HCT116 (cell line): ENCODE measurements around the gene RPLP1. TPM values are rescaled to one million over a fixed set of nuclear protein-coding genes. Genes with fewer than 3 reads are reported as not detected.

Experiments
- ATAC-seq: fragments of 200-7000 bp; cut with Tn5 transposase; 2 replicates; pipeline ENCODE4 v1.9.1; 2020; ENCODE audit warnings: mild to moderate bottlenecking, moderate library complexity
- BruUV-seq: library from RNA; stranded (reverse); fragments of 400-500 nt; replicated peaks from 2 replicates; lab custom pipeline; 2021; lab: Mats Ljungman, UMichigan
- CTCF ChIA-PET: fragments of 300-600 bp; sonication (Branson Sonifier 250); formaldehyde crosslinking; loops from one replicate; lab custom pipeline; 2021; ENCODE audit warnings: antibody characterized with exemption; lab: Charles Lee
- POLR2A ChIA-PET: fragments of 300-600, 350-600 bp; sonication (Branson Sonifier 250); formaldehyde crosslinking; loops from one replicate; lab custom pipeline; 2021; ENCODE audit warnings: antibody characterized with exemption; lab: Charles Lee
- RAD21 ChIA-PET, 2 experiments: fragments of 300-600 bp; sonication (Branson Sonifier 250); formaldehyde crosslinking; loops; one replicate each; lab custom pipeline; 2023; ENCODE audit warnings: low total read pairs in 2 of 2; ENCODE audit not compliant: uncharacterized antibody in 2 of 2, unreplicated experiment in 2 of 2, low non-redundant PET in 1 of 2; lab: Charles Lee
- DNase-seq: peaks from one replicate; pipeline ENCODE4 v3.0.0-alpha.2; 2010; ENCODE audit warnings: low read depth, low spot score
- H2AFZ ChIP-seq: fragments of 200-600 bp; shearing (Covaris generic), sonication (generic); 2 replicates; pipeline ENCODE4 v1.6.1; 2017; ENCODE audit warnings: low read depth, mixed run types, mixed read lengths, antibody characterized with exemption, low read length; ENCODE audit not compliant: poor library complexity, severe bottlenecking
- H3K27ac ChIP-seq: 2 replicates; pipeline ENCODE4 v1.5.1; 2012; ENCODE audit warnings: low read depth, low read length
- H3K27me3 ChIP-seq: fragments of 200-600 bp; sonication (generic); 2 replicates; pipeline ENCODE4 v1.6.1; 2016; ENCODE audit warnings: mixed run types, low read length, mixed read lengths; ENCODE audit not compliant: insufficient read depth
- H3K36me3 ChIP-seq, 2 experiments: fragments of 200-500 bp in 1 of 2; fragments of 200-600 bp in 1 of 2; sonication (Bioruptor generic) in 1 of 2; sonication (generic) in 1 of 2; 2 replicates each; pipeline versions ENCODE4 v1.5.1 to v1.6.1; 2014 to 2016; ENCODE audit warnings: low read length in 2 of 2, inconsistent platforms in 1 of 2, mixed read lengths in 1 of 2, mixed run types in 1 of 2; ENCODE audit not compliant: insufficient read depth in 2 of 2, control insufficient read depth in 1 of 2
- H3K4me1 ChIP-seq, 2 experiments: fragments of 200-600 bp in 1 of 2; sonication (generic) in 1 of 2; 2 replicates each; pipeline versions ENCODE4 v1.5.1 to v1.6.1; 2012 to 2017; ENCODE audit warnings: low read length in 2 of 2, inconsistent platforms in 1 of 2, mild to moderate bottlenecking in 1 of 2, mixed read lengths in 1 of 2, mixed run types in 1 of 2, moderate library complexity in 1 of 2; ENCODE audit not compliant: insufficient read depth in 2 of 2, control insufficient read depth in 1 of 2
- H3K4me2 ChIP-seq: fragments of 200-600 bp; sonication (generic); 2 replicates; pipeline ENCODE4 v1.6.1; 2017; ENCODE audit warnings: mixed run types, low read length, mixed read lengths
- H3K4me3 ChIP-seq, 2 experiments: fragments of 200-600 bp in 1 of 2; sonication (generic) in 1 of 2; replicated peaks in 1 of 2; 2 replicates each; pipeline ENCODE4 v1.5.1; 2011 to 2016; ENCODE audit warnings: low read length in 2 of 2, control low read depth in 1 of 2, low read depth in 1 of 2, mild to moderate bottlenecking in 1 of 2, mixed read lengths in 1 of 2, mixed run types in 1 of 2
- H3K79me2 ChIP-seq: fragments of 200-600 bp; sonication (generic); 2 replicates; pipeline ENCODE4 v1.6.1; 2017; ENCODE audit warnings: mild to moderate bottlenecking, mixed run types, low read length, moderate library complexity, mixed read lengths; ENCODE audit not compliant: insufficient read depth
- H3K9ac ChIP-seq: fragments of 200-600 bp; sonication (generic); 2 replicates; pipeline ENCODE4 v1.6.1; 2016; ENCODE audit warnings: low read length, mixed read lengths
- H3K9me2 ChIP-seq: fragments of 200-600 bp; sonication (generic), shearing (Covaris generic); 2 replicates; pipeline ENCODE4 v1.6.1; 2017; ENCODE audit warnings: mixed run types, mild to moderate bottlenecking, moderate library complexity; ENCODE audit not compliant: insufficient read depth
- H3K9me3 ChIP-seq, 2 experiments: fragments of 200-500 bp in 1 of 2; fragments of 200-600 bp in 1 of 2; sonication (Bioruptor generic) in 1 of 2; sonication (generic) in 1 of 2; 2 replicates each; pipeline ENCODE4 v1.6.1; 2014 to 2017; ENCODE audit warnings: low read length in 2 of 2, mixed read lengths in 2 of 2, inconsistent platforms in 1 of 2, low read depth in 1 of 2, mild to moderate bottlenecking in 1 of 2, mixed run types in 1 of 2, moderate library complexity in 1 of 2; ENCODE audit not compliant: control insufficient read depth in 1 of 2, insufficient read depth in 1 of 2
- H4K20me1 ChIP-seq: fragments of 200-600 bp; sonication (generic), shearing (Covaris generic); 2 replicates; pipeline ENCODE4 v1.6.1; 2017; ENCODE audit warnings: mixed run types, mild to moderate bottlenecking, moderate library complexity; ENCODE audit not compliant: insufficient read depth
- CEBPB ChIP-seq: IDR thresholded peaks from 2 replicates; pipeline ENCODE4 v1.6.1; 2012; ENCODE audit warnings: low read depth
- ELF1 ChIP-seq: IDR thresholded peaks from 2 replicates; pipeline ENCODE4 v1.6.1; 2012; ENCODE audit warnings: low read depth, borderline replicate concordance
- EZH2 ChIP-seq: fragments of 200-600 bp; sonication (generic); IDR thresholded peaks from 2 replicates; pipeline ENCODE4 v1.6.1; 2017; ENCODE audit warnings: antibody characterized with exemption, mixed run types
- FOSL1 ChIP-seq: IDR thresholded peaks from 2 replicates; pipeline ENCODE4 v1.6.1; 2012; ENCODE audit warnings: low read depth
- JUND ChIP-seq: IDR thresholded peaks from 2 replicates; pipeline ENCODE4 v1.6.1; 2012
- RAD21 ChIP-seq: IDR thresholded peaks from 2 replicates; pipeline ENCODE4 v1.6.1; 2012; ENCODE audit warnings: low read depth, mild to moderate bottlenecking
- SIN3A ChIP-seq: IDR thresholded peaks from 2 replicates; pipeline ENCODE4 v1.6.1; 2012; ENCODE audit warnings: low read depth
- TCF7L2 ChIP-seq: IDR thresholded peaks from 2 replicates; pipeline ENCODE4 v1.7.0; 2011; ENCODE audit warnings: borderline replicate concordance, inconsistent platforms; ENCODE audit not compliant: insufficient read depth, insufficient read length; ENCODE audit errors: extremely low read depth
- ZFX ChIP-seq: fragments of 450-650 bp; IDR thresholded peaks from 2 replicates; pipeline ENCODE4 v1.6.1; 2017
- ZNF274 ChIP-seq: fragments of 200-500 bp; sonication (Bioruptor generic); IDR thresholded peaks from 2 replicates; pipeline ENCODE4 v1.6.1; 2014; ENCODE audit warnings: mild to moderate bottlenecking, low read depth, low read length, inconsistent platforms
- intact Hi-C: fragments of 100-400 bp; cut with micrococcal nuclease; formaldehyde crosslinking; loops from 2 replicates; pipeline ENCODE4 v1.10.0; 2022
- total RNA-seq: library from RNA; stranded (reverse); gene quantifications from one replicate; pipeline ENCODE4 v1.2.1, GENCODE V29; 2021; ENCODE audit not compliant: unreplicated experiment
- TF ChIP-seq, protein P1 (sequence below): IDR thresholded peaks from 2 replicates; pipeline ENCODE4 v1.6.1; 2012
- TF ChIP-seq, protein P2 (sequence below), 3 experiments: fragments of 200-600 bp in 1 of 3; sonication (generic) in 1 of 3; IDR thresholded peaks in 2 of 3; conservative IDR thresholded peaks in 1 of 3; 2 replicates each; pipeline ENCODE4 v1.5.1; 2012 to 2017; ENCODE audit warnings: low read depth in 2 of 3, low read length in 2 of 3, antibody characterized with exemption in 1 of 3, borderline replicate concordance in 1 of 3, control low read depth in 1 of 3, mild to moderate bottlenecking in 1 of 3, mixed read lengths in 1 of 3, mixed run types in 1 of 3, moderate library complexity in 1 of 3; ENCODE audit not compliant: insufficient read depth in 1 of 3
- TF ChIP-seq, protein P3 (sequence below): IDR thresholded peaks from 2 replicates; pipeline ENCODE4 v1.6.1; 2012; ENCODE audit warnings: low read depth
- TF ChIP-seq, protein P4 (sequence below): IDR thresholded peaks from 2 replicates; pipeline ENCODE4 v1.6.1; 2011; ENCODE audit warnings: mild to moderate bottlenecking, low read length, moderate library complexity; ENCODE audit not compliant: insufficient replicate concordance; ENCODE audit errors: extremely low read depth

RPLP1 gene
- total RNA-seq, 1 experiment from 2014 or later, result 3,138 TPM

DNA sequence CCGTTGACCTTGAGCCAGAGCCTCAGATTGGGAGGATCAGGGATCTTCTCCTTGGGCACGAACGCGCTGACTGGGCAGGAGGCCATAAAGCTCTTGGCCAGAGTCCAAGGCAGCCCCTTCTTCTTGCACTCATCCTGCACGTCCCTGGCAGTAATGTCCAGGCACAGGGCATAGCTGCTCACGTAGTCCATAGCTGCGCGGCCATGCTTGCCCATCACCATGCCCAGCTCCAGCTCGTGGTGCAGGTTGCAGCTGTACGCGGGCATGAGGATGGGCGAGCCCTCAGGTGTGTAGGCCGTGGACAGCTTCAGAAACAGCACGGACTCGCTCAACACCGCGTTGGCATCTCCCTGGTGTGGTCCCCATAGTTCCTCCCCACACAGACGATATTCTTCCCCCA, 17.9 kb upstream of the RPLP1 start:
- H3K9ac ChIP-seq, result no peak overlapping the region
- POLR2A ChIA-PET, result no interaction called here
- intact Hi-C loops, result no loop called here
- no peak overlapping the region for H2AFZ ChIP-seq
- no peaks in the 10 kb centered on the region for H4K20me1 ChIP-seq
- no peaks in the 10 kb centered on the region for H3K4me1 ChIP-seq
- TF ChIP-seq, protein P1, sequence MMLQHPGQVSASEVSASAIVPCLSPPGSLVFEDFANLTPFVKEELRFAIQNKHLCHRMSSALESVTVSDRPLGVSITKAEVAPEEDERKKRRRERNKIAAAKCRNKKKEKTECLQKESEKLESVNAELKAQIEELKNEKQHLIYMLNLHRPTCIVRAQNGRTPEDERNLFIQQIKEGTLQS, result no peak
- TF ChIP-seq, protein P2, sequence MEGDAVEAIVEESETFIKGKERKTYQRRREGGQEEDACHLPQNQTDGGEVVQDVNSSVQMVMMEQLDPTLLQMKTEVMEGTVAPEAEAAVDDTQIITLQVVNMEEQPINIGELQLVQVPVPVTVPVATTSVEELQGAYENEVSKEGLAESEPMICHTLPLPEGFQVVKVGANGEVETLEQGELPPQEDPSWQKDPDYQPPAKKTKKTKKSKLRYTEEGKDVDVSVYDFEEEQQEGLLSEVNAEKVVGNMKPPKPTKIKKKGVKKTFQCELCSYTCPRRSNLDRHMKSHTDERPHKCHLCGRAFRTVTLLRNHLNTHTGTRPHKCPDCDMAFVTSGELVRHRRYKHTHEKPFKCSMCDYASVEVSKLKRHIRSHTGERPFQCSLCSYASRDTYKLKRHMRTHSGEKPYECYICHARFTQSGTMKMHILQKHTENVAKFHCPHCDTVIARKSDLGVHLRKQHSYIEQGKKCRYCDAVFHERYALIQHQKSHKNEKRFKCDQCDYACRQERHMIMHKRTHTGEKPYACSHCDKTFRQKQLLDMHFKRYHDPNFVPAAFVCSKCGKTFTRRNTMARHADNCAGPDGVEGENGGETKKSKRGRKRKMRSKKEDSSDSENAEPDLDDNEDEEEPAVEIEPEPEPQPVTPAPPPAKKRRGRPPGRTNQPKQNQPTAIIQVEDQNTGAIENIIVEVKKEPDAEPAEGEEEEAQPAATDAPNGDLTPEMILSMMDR (IDR thresholded peaks at IDR 0.05 in 2 of 3, conservative IDR thresholded peaks at IDR 0.05 in 1 of 3; ENCODE audit: borderline replicate concordance in 1 of 3, insufficient read depth in 1 of 3, low read depth in 2 of 3, low read length in 2 of 3), result no peak
- no peak for TF ChIP-seq CEBPB
- no peak for TF ChIP-seq ZNF274
- TF ChIP-seq, protein P3, sequence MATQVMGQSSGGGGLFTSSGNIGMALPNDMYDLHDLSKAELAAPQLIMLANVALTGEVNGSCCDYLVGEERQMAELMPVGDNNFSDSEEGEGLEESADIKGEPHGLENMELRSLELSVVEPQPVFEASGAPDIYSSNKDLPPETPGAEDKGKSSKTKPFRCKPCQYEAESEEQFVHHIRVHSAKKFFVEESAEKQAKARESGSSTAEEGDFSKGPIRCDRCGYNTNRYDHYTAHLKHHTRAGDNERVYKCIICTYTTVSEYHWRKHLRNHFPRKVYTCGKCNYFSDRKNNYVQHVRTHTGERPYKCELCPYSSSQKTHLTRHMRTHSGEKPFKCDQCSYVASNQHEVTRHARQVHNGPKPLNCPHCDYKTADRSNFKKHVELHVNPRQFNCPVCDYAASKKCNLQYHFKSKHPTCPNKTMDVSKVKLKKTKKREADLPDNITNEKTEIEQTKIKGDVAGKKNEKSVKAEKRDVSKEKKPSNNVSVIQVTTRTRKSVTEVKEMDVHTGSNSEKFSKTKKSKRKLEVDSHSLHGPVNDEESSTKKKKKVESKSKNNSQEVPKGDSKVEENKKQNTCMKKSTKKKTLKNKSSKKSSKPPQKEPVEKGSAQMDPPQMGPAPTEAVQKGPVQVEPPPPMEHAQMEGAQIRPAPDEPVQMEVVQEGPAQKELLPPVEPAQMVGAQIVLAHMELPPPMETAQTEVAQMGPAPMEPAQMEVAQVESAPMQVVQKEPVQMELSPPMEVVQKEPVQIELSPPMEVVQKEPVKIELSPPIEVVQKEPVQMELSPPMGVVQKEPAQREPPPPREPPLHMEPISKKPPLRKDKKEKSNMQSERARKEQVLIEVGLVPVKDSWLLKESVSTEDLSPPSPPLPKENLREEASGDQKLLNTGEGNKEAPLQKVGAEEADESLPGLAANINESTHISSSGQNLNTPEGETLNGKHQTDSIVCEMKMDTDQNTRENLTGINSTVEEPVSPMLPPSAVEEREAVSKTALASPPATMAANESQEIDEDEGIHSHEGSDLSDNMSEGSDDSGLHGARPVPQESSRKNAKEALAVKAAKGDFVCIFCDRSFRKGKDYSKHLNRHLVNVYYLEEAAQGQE, result no peak
- TF ChIP-seq SIN3A, result no peak
- TF ChIP-seq ELF1, result no peak
- TF ChIP-seq, protein P4, sequence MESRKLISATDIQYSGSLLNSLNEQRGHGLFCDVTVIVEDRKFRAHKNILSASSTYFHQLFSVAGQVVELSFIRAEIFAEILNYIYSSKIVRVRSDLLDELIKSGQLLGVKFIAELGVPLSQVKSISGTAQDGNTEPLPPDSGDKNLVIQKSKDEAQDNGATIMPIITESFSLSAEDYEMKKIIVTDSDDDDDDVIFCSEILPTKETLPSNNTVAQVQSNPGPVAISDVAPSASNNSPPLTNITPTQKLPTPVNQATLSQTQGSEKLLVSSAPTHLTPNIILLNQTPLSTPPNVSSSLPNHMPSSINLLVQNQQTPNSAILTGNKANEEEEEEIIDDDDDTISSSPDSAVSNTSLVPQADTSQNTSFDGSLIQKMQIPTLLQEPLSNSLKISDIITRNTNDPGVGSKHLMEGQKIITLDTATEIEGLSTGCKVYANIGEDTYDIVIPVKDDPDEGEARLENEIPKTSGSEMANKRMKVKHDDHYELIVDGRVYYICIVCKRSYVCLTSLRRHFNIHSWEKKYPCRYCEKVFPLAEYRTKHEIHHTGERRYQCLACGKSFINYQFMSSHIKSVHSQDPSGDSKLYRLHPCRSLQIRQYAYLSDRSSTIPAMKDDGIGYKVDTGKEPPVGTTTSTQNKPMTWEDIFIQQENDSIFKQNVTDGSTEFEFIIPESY, result no peak
- TF ChIP-seq JUND, result no peak
- TF ChIP-seq ZFX, result no peak
- TF ChIP-seq RAD21, result no peak
- no peak for TF ChIP-seq TCF7L2
- no peak for TF ChIP-seq EZH2
- TF ChIP-seq FOSL1, result no peak
- TF ChIP-seq, all 23 proteins: peak for 0
- Histone ChIP-seq H3K27me3 (no peaks in the 10 kb centered on the region), H3K9me2 (no peaks in the 10 kb centered on the region), H3K27ac (no peak overlapping the region), H3K79me2 (peaks cover 69% of the 10 kb centered on the region), H3K4me3 (no peak overlapping the region), H3K36me3 (peaks cover 64 to 71% of the 10 kb centered on the region in 2 experiments), H3K4me2 (no peak overlapping the region), H3K9me3 (no peaks in the 10 kb centered on the region)
- DNase-seq, result no peak
- no peak for ATAC-seq
- RAD21 ChIA-PET, result no interaction called here
- BruUV-seq, result no TSS peak
- CTCF ChIA-PET, result no interaction called here
